Hepatocyte (in vitro differentiated cells): ENCODE measurements around the gene FOSL2. TPM values are rescaled to one million over a fixed set of nuclear protein-coding genes. Genes with fewer than 3 reads are reported as not detected.

Experiments
- DNase-seq: peaks from one replicate; pipeline ENCODE4 v3.0.0-alpha.2; 2016; ENCODE audit warnings: low spot score
- H2AFZ ChIP-seq: fragments of 200-600 bp; sonication (generic); 2 replicates; pipeline ENCODE4 v1.6.0; 2016; ENCODE audit warnings: antibody characterized with exemption, mild to moderate bottlenecking
- H3K27ac ChIP-seq: fragments of 200-600 bp; sonication (generic); 2 replicates; pipeline ENCODE4 v1.5.1; 2016; ENCODE audit warnings: mild to moderate bottlenecking
- H3K27me3 ChIP-seq: fragments of 200-600 bp; sonication (generic); 2 replicates; pipeline ENCODE4 v1.6.1; 2016
- H3K36me3 ChIP-seq: fragments of 200-600 bp; sonication (generic); replicated peaks from 2 replicates; pipeline ENCODE4 v1.5.1; 2016; ENCODE audit warnings: low read depth; ENCODE audit not compliant: insufficient read depth
- H3K4me1 ChIP-seq: fragments of 200-600 bp; sonication (generic); 2 replicates; pipeline ENCODE4 v1.5.1; 2016; ENCODE audit warnings: mild to moderate bottlenecking, moderate library complexity; ENCODE audit not compliant: insufficient read depth
- H3K4me2 ChIP-seq: fragments of 200-600 bp; sonication (generic); 2 replicates; pipeline ENCODE4 v1.6.0; 2016
- H3K4me3 ChIP-seq: fragments of 200-600 bp; sonication (generic); 2 replicates; pipeline ENCODE4 v1.5.1; 2016; ENCODE audit warnings: mild to moderate bottlenecking
- H3K79me2 ChIP-seq: fragments of 200-600 bp; sonication (generic); 2 replicates; pipeline ENCODE4 v1.6.0; 2017; ENCODE audit warnings: mild to moderate bottlenecking
- H3K9me2 ChIP-seq: fragments of 200-600 bp; sonication (generic); replicated peaks from 2 replicates; pipeline ENCODE4 v1.6.0; 2017; ENCODE audit warnings: mild to moderate bottlenecking; ENCODE audit not compliant: insufficient read depth
- H3K9me3 ChIP-seq: fragments of 200-600 bp; sonication (generic); 2 replicates; pipeline ENCODE4 v1.5.1; 2016; ENCODE audit warnings: low read depth, mild to moderate bottlenecking
- H4K20me1 ChIP-seq: fragments of 200-600 bp; sonication (generic); 2 replicates; pipeline ENCODE4 v1.6.0; 2016; ENCODE audit warnings: mild to moderate bottlenecking; ENCODE audit not compliant: insufficient read depth, poor library complexity, severe bottlenecking
- EZH2 ChIP-seq: fragments of 200-600 bp; sonication (generic); IDR thresholded peaks from 2 replicates; pipeline ENCODE4 v1.6.1; 2016; ENCODE audit warnings: antibody characterized with exemption, mild to moderate bottlenecking, borderline replicate concordance
- EZH2phosphoT487 ChIP-seq: fragments of 200-600 bp; sonication (generic); IDR thresholded peaks from one replicate; pipeline ENCODE4 v1.6.1; 2018; ENCODE audit warnings: antibody characterized with exemption, mild to moderate bottlenecking, low read depth, moderate library complexity; ENCODE audit not compliant: unreplicated experiment, severe bottlenecking
- WGBS: methylation state at CpG from one replicate; pipeline ENCODE4 v1.1.6; 2016; ENCODE audit warnings: low lambda C conversion rate; ENCODE audit errors: missing lambda C conversion rate; 5-methylcytosine and 5-hydroxymethylcytosine counted together
- polyA plus RNA-seq: library from polyadenylated mRNA; unstranded; fragments of >200 nt; fragmentation: Nextera tagmentation; extraction: Ambion mirVana; gene quantifications from 2 replicates; pipeline ENCODE4 v1.2.1, GENCODE V29; 2016
- total RNA-seq: library from RNA; depleted of rRNA; stranded (reverse); fragments of >200 nt; gene quantifications from 2 replicates; pipeline ENCODE4 v1.2.3, GENCODE V29; 2014
- TF ChIP-seq, protein P1 (sequence below): fragments of 200-600 bp; sonication (generic); IDR thresholded peaks from 2 replicates; pipeline ENCODE4 v1.5.1; 2016; ENCODE audit warnings: antibody characterized with exemption, mild to moderate bottlenecking; ENCODE audit not compliant: poor library complexity

FOSL2 gene
- total and polyA plus RNA-seq, 2 experiments from 2014 or later, result 91.1 to 148 TPM

GRCh38 chr2:28390241-28390745 is 2.4 kb upstream of the FOSL2 start:
- peak; percentile 94 for DNase-seq
- Histone ChIP-seq H3K9me3 (no peaks in the 10 kb centered on the region), H4K20me1 (peaks cover 12% of the 10 kb centered on the region), H3K4me2 (peak overlapping the region; percentile 90), H2AFZ (peak overlapping the region; percentile 34), H3K9me2 (no peaks in the 10 kb centered on the region), H3K27me3 (no peaks in the 10 kb centered on the region), H3K36me3 (no peaks in the 10 kb centered on the region), H3K79me2 (peaks cover 25% of the 10 kb centered on the region), H3K4me3 (peak overlapping the region; percentile 37), H3K4me1 (peaks cover 10% of the 10 kb centered on the region), H3K27ac (peak overlapping the region; percentile 100)
- 1% methylated on average over 23 of the region's 45 CpGs for WGBS
- TF ChIP-seq EZH2, result no peak

GRCh38 chr2:28390746-28391563 is 1.7 kb upstream of the FOSL2 start:
- Histone ChIP-seq H3K79me2 (peaks cover 31% of the 10 kb centered on the region), H4K20me1 (peaks cover 19% of the 10 kb centered on the region), H2AFZ (peak overlapping the region; percentile 34), H3K9me3 (no peaks in the 10 kb centered on the region), H3K27me3 (no peaks in the 10 kb centered on the region), H3K4me1 (peaks cover 10% of the 10 kb centered on the region), H3K4me3 (peak overlapping the region; percentile 37), H3K4me2 (peak overlapping the region; percentile 90), H3K36me3 (no peaks in the 10 kb centered on the region), H3K9me2 (no peaks in the 10 kb centered on the region), H3K27ac (peak overlapping the region; percentile 100)
- TF ChIP-seq, protein P1, sequence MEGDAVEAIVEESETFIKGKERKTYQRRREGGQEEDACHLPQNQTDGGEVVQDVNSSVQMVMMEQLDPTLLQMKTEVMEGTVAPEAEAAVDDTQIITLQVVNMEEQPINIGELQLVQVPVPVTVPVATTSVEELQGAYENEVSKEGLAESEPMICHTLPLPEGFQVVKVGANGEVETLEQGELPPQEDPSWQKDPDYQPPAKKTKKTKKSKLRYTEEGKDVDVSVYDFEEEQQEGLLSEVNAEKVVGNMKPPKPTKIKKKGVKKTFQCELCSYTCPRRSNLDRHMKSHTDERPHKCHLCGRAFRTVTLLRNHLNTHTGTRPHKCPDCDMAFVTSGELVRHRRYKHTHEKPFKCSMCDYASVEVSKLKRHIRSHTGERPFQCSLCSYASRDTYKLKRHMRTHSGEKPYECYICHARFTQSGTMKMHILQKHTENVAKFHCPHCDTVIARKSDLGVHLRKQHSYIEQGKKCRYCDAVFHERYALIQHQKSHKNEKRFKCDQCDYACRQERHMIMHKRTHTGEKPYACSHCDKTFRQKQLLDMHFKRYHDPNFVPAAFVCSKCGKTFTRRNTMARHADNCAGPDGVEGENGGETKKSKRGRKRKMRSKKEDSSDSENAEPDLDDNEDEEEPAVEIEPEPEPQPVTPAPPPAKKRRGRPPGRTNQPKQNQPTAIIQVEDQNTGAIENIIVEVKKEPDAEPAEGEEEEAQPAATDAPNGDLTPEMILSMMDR, result no peak
- TF ChIP-seq EZH2 (no peak), EZH2phosphoT487 (no peak)
- peak; percentile 90 for DNase-seq
- WGBS, result 2% methylated on average over 36 of the region's 49 CpGs

DNA sequence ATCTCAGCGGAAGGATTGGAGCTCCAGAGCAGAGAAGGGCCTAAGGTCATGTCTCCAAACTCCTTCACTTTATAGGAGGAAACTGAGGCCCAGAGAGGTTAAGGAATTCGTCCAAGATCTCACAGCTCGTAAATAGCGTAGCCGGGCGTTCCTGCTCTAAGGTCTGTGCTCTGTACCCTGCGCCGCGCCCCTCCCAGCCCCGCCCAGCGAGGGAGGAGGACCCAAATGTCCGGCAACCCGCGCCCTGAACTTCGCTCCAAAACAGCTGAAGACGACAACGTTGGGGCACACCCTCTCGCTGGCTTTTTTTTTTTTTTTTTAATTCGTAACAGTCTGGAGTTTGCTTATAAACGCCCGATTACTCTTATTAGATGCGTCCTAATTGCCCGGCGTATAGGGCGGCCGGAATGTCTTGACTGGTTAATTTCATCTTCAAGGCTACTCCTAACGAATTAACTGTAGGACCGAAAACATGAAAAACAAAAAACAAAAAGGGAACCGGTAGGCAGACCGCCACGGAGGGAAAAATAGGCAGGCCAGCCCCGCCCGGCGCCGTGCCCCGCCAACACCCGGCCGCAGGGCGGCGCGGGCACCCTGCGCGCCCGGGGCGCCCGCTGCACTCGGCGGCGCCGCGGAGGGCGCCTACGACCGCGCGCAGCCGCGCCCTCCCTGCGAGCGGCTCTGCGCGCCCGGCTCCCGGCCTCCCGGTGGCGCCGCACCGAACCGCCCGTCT is 928 bp upstream of the FOSL2 start:
- Histone ChIP-seq H3K4me3 (peak overlapping the region; percentile 40), H3K36me3 (no peaks in the 10 kb centered on the region), H3K4me1 (peaks cover 10% of the 10 kb centered on the region), H3K9me3 (no peaks in the 10 kb centered on the region), H3K4me2 (peak overlapping the region; percentile 90), H4K20me1 (peaks cover 25% of the 10 kb centered on the region), H3K79me2 (peaks cover 37% of the 10 kb centered on the region), H3K27ac (peak overlapping the region; percentile 100), H3K9me2 (no peaks in the 10 kb centered on the region), H2AFZ (no peak overlapping the region), H3K27me3 (no peaks in the 10 kb centered on the region)
- peak; percentile 94 for DNase-seq
- WGBS, result under 1% methylated on average over 67 of the region's 70 CpGs
- TF ChIP-seq EZH2 (no peak), EZH2phosphoT487 (no peak)
- TF ChIP-seq, protein P1, result no peak
